Ascending aorta (tissue), 2 donors: ENCODE measurements around the gene ME2. TPM values are rescaled to one million over a fixed set of nuclear protein-coding genes. Genes with fewer than 3 reads are reported as not detected.

Experiments
- DNase-seq, 2 donors: peaks; one replicate each; pipeline ENCODE4 v3.0.0-alpha.2; 2019; ENCODE audit warnings: low spot score in 2 of 2
- H3K27ac ChIP-seq, 2 donors: fragments of 200-600 bp; sonication (generic); one replicate each; pipeline ENCODE4 v1.5.1; 2016 to 2017; ENCODE audit warnings: mild to moderate bottlenecking in 1 of 2
- H3K27me3 ChIP-seq: fragments of 200-600 bp; sonication (generic); one replicate; pipeline ENCODE4 v1.5.1; 2017
- H3K36me3 ChIP-seq, 2 donors: fragments of 200-600 bp; sonication (generic); one replicate each; pipeline ENCODE4 v1.5.1; 2016
- H3K4me1 ChIP-seq, 2 donors: fragments of 200-600 bp; sonication (generic); one replicate each; pipeline ENCODE4 v1.5.1; 2016 to 2017; ENCODE audit warnings: mild to moderate bottlenecking in 1 of 2
- H3K4me3 ChIP-seq, 2 donors: fragments of 200-600 bp; sonication (generic); one replicate each; pipeline ENCODE4 v1.5.1; 2016 to 2017; ENCODE audit warnings: mild to moderate bottlenecking in 1 of 2
- H3K9me3 ChIP-seq, 2 donors: fragments of 200-600 bp; sonication (generic); one replicate each; pipeline ENCODE4 v1.5.1; 2016
- intact Hi-C: fragments of 100-400 bp; cut with DNase I; formaldehyde crosslinking; loops from one replicate; pipeline ENCODE4 v1.15.1; 2023
- total RNA-seq: library from RNA; depleted of rRNA; stranded (reverse); fragments of >200 nt; gene quantifications from one replicate; pipeline ENCODE4 v1.1.0, GENCODE V29; 2016
- TF ChIP-seq, protein P1 (sequence below), 3 experiments: fragments of 200-600 bp in 2 of 3; fragments of 450-650 bp in 1 of 3; sonication (generic) in 2 of 3; IDR thresholded peaks; one replicate each; pipeline ENCODE4 v1.5.1; 2016 to 2019; ENCODE audit warnings: antibody characterized with exemption in 3 of 3, mild to moderate bottlenecking in 1 of 3, moderate library complexity in 1 of 3

Gene ME2
- total RNA-seq, 1 donor from 2014 or later, result 27.4 TPM

DNA sequence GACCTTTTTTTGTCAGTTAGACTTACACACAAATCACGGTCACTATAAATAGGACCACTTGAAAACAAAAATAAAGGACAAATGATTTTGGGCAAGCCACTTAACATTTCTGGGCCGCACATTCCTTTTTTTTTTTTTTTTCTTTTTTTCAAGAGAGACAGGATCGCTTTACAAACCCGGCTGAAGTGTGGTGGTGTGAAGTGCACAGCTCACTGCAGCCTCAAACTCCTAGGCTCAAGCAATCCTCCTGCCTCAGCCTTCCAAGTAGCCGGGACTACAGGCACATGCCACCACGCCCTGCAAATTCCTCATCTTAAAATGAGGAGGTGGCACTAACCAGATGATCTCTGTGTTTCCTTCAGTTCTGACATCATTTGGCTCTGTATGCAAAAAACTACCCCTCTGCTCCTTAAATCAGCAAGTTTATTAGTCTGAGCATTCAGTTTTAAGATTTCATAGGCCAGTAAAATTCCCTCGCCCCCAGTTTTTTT is 30.8 kb upstream of the ME2 start:
- no peaks in the 10 kb centered on the region for H3K4me1 ChIP-seq
- H3K4me3 ChIP-seq, result no peak overlapping the region
- H3K27me3 ChIP-seq, result no peaks in the 10 kb centered on the region
- H3K36me3 ChIP-seq, result no peaks in the 10 kb centered on the region
- intact Hi-C loops, result no loop called here
- no peak overlapping the region for H3K27ac ChIP-seq
- DNase-seq, result no peak
- no peaks in the 10 kb centered on the region for H3K9me3 ChIP-seq
- TF ChIP-seq, protein P1, sequence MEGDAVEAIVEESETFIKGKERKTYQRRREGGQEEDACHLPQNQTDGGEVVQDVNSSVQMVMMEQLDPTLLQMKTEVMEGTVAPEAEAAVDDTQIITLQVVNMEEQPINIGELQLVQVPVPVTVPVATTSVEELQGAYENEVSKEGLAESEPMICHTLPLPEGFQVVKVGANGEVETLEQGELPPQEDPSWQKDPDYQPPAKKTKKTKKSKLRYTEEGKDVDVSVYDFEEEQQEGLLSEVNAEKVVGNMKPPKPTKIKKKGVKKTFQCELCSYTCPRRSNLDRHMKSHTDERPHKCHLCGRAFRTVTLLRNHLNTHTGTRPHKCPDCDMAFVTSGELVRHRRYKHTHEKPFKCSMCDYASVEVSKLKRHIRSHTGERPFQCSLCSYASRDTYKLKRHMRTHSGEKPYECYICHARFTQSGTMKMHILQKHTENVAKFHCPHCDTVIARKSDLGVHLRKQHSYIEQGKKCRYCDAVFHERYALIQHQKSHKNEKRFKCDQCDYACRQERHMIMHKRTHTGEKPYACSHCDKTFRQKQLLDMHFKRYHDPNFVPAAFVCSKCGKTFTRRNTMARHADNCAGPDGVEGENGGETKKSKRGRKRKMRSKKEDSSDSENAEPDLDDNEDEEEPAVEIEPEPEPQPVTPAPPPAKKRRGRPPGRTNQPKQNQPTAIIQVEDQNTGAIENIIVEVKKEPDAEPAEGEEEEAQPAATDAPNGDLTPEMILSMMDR (IDR thresholded peaks at IDR 0.05), result no peak

DNA sequence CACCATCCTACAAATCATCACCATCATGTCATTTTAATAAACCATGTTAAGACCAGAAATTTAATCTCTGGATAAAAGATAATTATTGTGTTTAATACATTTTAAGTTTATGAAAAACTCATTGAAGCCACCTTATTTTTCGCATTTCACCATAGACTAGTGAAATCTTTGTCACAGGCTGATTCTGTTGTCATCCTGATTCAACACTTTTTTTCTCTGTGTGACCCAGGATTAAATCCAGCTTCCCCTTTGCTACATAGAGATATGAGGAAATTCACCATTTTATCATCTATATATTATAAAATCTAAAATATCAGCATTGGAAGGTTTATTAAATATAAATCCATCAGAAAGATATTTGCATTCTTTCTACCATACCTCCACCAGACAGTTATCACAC is 29.9 kb upstream of the ME2 start:
- Histone ChIP-seq H3K36me3 (no peaks in the 10 kb centered on the region), H3K9me3 (no peaks in the 10 kb centered on the region), H3K4me1 (no peaks in the 10 kb centered on the region), H3K27ac (no peak overlapping the region), H3K27me3 (no peaks in the 10 kb centered on the region), H3K4me3 (no peak overlapping the region)
- TF ChIP-seq, protein P1 (IDR thresholded peaks at IDR 0.05), result no peak
- DNase-seq, result no peak
- intact Hi-C loops, result no loop called here

DNA sequence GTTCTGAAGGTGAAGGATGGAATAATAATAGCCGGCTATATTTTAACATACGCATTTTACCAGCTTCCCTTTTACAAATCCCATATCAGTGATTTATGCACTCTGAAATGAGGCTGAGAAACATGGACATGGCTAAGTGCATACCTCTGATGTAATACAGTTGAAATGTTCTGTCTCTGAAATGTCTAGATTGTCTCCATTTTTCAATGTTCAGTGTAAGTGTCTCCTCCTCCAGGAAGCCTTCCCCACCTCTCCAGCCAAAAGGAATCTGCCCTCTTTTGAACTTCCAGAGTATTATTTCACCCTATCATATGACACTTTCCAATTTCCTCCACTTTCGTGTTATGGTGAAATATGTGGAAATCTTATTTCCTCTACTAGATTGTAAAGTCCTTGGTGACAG is 29.5 kb upstream of the ME2 start:
- no peak overlapping the region for H3K4me3 ChIP-seq
- no peaks in the 10 kb centered on the region for H3K27me3 ChIP-seq
- no peak for DNase-seq
- H3K27ac ChIP-seq, result no peak overlapping the region
- intact Hi-C loops, result no loop called here
- no peaks in the 10 kb centered on the region for H3K4me1 ChIP-seq
- TF ChIP-seq, protein P1 (IDR thresholded peaks at IDR 0.05), result no peak
- H3K36me3 ChIP-seq, result no peaks in the 10 kb centered on the region
- no peaks in the 10 kb centered on the region for H3K9me3 ChIP-seq

GRCh38 chr18:50850307-50851065 is 28.4 kb upstream of the ME2 start:
- H3K9me3 ChIP-seq, result no peaks in the 10 kb centered on the region
- H3K36me3 ChIP-seq, result no peaks in the 10 kb centered on the region
- DNase-seq, result no peak
- intact Hi-C loops, result no loop called here
- no peak overlapping the region for H3K27ac ChIP-seq
- TF ChIP-seq, protein P1 (IDR thresholded peaks at IDR 0.05), result no peak
- no peaks in the 10 kb centered on the region for H3K27me3 ChIP-seq
- no peak overlapping the region for H3K4me3 ChIP-seq
- no peaks in the 10 kb centered on the region for H3K4me1 ChIP-seq

- TF ChIP-seq, protein P1 (IDR thresholded peaks at IDR 0.05), result no peak
- Histone ChIP-seq H3K27me3 (no peaks in the 10 kb centered on the region), H3K36me3 (no peaks in the 10 kb centered on the region), H3K4me3 (no peak overlapping the region), H3K9me3 (no peaks in the 10 kb centered on the region), H3K27ac (peak overlapping the region in 1 of 2 donors; percentile 10), H3K4me1 (no peaks in the 10 kb centered on the region)
- peak in 1 of 2 donors; percentile 66 for DNase-seq
- intact Hi-C loops, result no loop called here
These were observed 25.1 kb upstream of the ME2 start for GRCh38 chr18:50853863-50854271.
